HG03521 (cell line): ENCODE measurements around the gene ZCWPW2.

Experiments used
- ATAC-seq: cut with Tn5 transposase; IDR thresholded peaks from one replicate; pipeline ENCODE4 v1.9.1; 2021; ENCODE audit warnings: mild to moderate bottlenecking, moderate library complexity; ENCODE audit not compliant: unreplicated experiment

The ZCWPW2 gene

GRCh38 chr3:28569357-28569756 is 220.8 kb downstream of the ZCWPW2 start:
- ATAC-seq: no peak

- no peak for ATAC-seq
Measured at GRCh38 chr3:28574036-28574435, 225.5 kb downstream of the ZCWPW2 start.

GRCh38 chr3:28575100-28575745 is 226.7 kb downstream of the ZCWPW2 start:
- ATAC-seq: no peak
